ENCODE results near the gene ELF5. TPM values are rescaled to one million over a fixed set of nuclear protein-coding genes. Genes with fewer than 3 reads are reported as not detected.

Gene ELF5
- total and polyA plus RNA-seq, 2 of the 8 experiments (the other 6 are each of a cell fraction or from before 2014, with no cell fraction given), result not detected

GRCh38 chr11:34558211-34558610 lies 44.6 kb upstream of the ELF5 start (continued):
- no peak for TF ChIP-seq ZNF274 (IDR thresholded peaks at IDR 0.05; ENCODE audit: borderline replicate concordance, extremely low read depth, low read length)

Measured in H1 (cell line).